ENCODE data around the gene RASGRP1. TPM values are rescaled to one million over a fixed set of nuclear protein-coding genes. Genes with fewer than 3 reads are reported as not detected.

RASGRP1 gene
- total and polyA plus RNA-seq, 2 donors = 0.18 to 0.74 TPM

DNA sequence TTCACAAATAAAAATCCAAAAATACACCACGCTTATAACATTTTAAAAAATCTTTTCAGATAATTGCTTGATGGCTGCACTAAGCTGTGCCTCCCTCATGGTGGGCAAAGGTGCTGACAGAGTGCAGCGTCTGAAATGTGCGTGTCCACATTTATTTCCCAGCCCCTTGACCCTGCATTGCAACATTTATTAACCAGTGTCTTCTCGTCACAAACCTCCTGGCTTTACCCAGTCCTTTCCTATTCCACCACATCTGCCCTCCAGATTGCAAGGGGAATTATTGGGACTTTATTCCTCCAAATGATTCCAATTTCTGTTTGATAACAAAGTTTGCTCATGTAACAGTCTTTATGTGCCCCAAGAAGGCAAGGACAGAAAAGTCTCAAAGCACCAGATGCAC is 5.5 kb downstream of the RASGRP1 start:
- 68% methylated on average over 4 of the region's 4 CpGs for WGBS
- H3K4me3 ChIP-seq (ENCODE audit: low read depth, low read length) = no peak overlapping the region

DNA sequence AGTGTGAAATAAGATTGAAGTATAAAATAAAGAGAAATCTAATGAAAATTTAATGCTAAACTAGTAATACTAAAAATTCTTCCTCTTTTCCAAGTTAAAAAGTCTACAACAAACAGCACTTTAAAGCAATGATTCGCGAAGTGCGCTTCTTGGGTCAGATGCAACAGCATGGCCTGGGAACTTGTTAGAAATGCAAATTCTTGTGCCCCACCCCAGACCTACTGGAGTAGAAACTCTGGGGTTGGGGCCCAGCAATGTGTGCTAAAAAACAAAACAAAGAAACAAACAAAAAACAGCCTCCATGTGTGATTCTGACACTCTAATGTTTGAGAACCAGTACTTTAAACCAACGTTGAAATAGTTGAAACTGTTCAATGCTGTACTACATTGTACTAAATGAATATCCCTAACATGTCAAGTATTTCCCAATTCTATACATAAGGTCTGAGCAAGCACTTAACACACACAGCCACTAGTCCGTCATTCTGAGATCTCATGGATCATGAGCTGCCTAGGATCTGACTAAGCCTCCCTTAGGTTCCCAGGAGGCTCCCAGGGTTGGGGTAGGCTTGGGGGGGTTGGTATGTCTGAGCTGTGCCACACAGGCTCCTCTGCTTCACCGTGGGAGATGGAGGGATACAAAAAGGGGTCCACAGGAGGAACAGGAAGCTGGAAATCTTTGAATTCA is 6.1 kb downstream of the RASGRP1 start:
- Histone ChIP-seq H3K36me3 (ENCODE audit: insufficient read depth) (no peaks in the 10 kb centered on the region), H3K4me1 (ENCODE audit: insufficient read depth) (no peaks in the 10 kb centered on the region), H3K4me3 (ENCODE audit: low read depth, low read length) (no peak overlapping the region), H3K27ac (ENCODE audit: low read depth) (no peak overlapping the region)
- 87% methylated on average over 6 of the region's 6 CpGs for whole genome bisulfite sequencing
- no peak for DNase-seq (ENCODE audit: extremely low spot score)

More for the DNA sequence above, 5.5 kb downstream of the RASGRP1 start:
- H3K4me1 ChIP-seq (ENCODE audit: insufficient read depth) = no peaks in the 10 kb centered on the region
- no peak overlapping the region for H3K27ac ChIP-seq (ENCODE audit: low read depth)
- no peak for DNase-seq (ENCODE audit: extremely low spot score)
- no peaks in the 10 kb centered on the region for H3K36me3 ChIP-seq (ENCODE audit: insufficient read depth)

DNA sequence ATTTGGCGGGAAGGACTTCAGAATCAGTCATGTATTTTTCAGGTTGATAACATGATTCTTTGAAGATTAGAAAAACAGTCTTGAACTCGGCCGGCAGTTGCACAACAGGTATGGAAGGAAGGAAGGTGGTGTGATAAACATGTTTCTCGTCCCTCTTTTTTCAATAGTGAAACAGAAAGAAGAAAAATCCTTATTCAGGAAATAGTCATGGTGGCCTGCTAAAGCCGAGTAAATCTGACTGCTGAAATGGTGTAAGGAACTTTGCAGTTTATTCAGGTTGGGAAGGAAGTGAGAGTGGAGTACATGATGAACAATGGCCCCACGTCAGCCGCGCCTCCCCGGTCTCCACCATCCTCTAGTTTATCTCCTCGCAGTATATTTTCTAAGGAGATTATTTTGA is 6.7 kb downstream of the RASGRP1 start:
- Histone ChIP-seq H3K27ac (ENCODE audit: low read depth) (no peak overlapping the region), H3K4me1 (ENCODE audit: insufficient read depth) (no peaks in the 10 kb centered on the region), H3K36me3 (ENCODE audit: insufficient read depth) (no peaks in the 10 kb centered on the region), H3K4me3 (ENCODE audit: low read depth, low read length) (no peak overlapping the region)
- no peak for DNase-seq (ENCODE audit: extremely low spot score)
- WGBS = 84% methylated on average over 10 of the region's 10 CpGs

DNA sequence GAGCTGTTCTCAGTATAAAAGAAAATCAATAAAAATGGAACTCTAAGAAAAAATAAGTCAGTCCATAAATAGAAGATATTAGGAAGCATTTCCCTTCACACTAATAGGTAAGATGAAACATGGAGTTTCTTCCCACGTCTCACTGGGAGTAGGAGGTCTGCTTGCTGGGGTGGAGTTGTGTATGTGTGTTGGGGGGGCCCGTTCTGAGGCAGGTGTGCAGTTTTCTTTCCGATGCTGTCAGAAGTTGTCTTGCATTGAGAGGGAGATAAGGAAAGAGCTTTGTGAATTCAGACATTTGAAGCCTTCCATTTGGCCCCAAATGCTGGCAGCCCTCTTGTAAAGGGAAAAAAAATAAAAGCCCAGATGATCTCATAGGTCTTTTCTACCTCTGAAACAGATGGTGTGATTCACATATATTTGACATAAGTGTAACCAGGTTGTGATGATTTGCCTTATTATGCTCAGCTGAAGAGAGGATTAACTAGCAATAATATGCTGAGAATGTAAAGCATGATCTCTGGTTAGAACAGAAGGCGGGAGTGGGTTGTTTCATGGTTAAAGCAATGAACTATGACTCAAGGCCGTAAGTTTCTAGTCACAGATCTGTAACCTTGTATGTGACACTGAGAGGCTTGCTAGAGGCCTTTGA is 8.8 kb downstream of the RASGRP1 start:
- peak; percentile 37 for DNase-seq (ENCODE audit: extremely low spot score)
- Histone ChIP-seq H3K27ac (ENCODE audit: low read depth) (no peak overlapping the region), H3K4me1 (ENCODE audit: insufficient read depth) (no peaks in the 10 kb centered on the region), H3K4me3 (ENCODE audit: low read depth, low read length) (no peak overlapping the region), H3K36me3 (ENCODE audit: insufficient read depth) (no peaks in the 10 kb centered on the region)
- 67% methylated on average over 5 of the region's 5 CpGs for WGBS

DNA sequence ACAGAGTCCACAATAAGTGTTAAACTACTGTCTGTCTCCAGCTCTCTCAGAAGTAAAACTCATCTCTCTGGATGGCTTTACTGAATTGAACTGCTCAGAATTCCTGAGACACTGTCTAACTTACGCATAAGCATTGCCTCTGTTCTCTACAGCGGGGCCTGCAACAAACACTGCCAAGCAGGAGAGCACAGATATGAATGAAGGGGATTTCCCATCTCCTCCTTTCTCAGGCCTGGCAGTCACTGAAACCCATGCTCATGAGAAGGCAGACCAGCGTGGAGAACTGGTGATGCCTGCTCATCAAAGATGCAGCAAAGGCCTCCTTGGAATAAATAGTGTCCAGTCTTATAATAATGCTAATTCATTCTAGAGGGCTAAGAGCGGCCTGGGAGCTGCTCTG is 10.3 kb downstream of the RASGRP1 start:
- DNase-seq (ENCODE audit: extremely low spot score) = no peak
- WGBS = 80% methylated on average over 4 of the region's 4 CpGs
- Histone ChIP-seq H3K36me3 (ENCODE audit: insufficient read depth) (no peaks in the 10 kb centered on the region), H3K4me1 (ENCODE audit: insufficient read depth) (no peaks in the 10 kb centered on the region), H3K4me3 (ENCODE audit: low read depth, low read length) (no peak overlapping the region), H3K27ac (ENCODE audit: low read depth) (no peak overlapping the region)

DNA sequence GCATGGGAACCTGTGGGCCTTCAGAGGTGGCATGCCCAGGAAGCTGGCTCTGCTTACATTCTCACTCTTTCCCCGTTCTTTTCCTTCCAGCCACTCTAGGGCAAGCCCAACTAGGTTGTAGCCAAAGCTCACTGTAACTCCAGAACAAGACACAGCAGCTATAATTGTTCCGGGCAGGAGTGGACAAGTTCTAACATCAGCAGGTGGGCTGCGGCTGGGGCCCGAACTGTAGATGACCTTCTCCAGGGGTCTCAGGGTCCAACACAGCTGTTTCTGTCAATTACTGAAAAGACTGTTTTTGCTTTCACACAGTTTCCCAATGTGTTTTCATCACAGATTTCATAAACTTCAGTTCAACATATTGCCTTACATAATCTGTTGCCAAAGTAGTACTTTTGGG is 11.5 kb downstream of the RASGRP1 start:
- Histone ChIP-seq H3K36me3 (ENCODE audit: insufficient read depth) (no peaks in the 10 kb centered on the region), H3K27ac (ENCODE audit: low read depth) (no peak overlapping the region), H3K4me3 (ENCODE audit: low read depth, low read length) (no peak overlapping the region), H3K4me1 (ENCODE audit: insufficient read depth) (no peaks in the 10 kb centered on the region)
- no peak for DNase-seq (ENCODE audit: extremely low spot score)
- WGBS = 78% methylated on average over 4 of the region's 4 CpGs

DNA sequence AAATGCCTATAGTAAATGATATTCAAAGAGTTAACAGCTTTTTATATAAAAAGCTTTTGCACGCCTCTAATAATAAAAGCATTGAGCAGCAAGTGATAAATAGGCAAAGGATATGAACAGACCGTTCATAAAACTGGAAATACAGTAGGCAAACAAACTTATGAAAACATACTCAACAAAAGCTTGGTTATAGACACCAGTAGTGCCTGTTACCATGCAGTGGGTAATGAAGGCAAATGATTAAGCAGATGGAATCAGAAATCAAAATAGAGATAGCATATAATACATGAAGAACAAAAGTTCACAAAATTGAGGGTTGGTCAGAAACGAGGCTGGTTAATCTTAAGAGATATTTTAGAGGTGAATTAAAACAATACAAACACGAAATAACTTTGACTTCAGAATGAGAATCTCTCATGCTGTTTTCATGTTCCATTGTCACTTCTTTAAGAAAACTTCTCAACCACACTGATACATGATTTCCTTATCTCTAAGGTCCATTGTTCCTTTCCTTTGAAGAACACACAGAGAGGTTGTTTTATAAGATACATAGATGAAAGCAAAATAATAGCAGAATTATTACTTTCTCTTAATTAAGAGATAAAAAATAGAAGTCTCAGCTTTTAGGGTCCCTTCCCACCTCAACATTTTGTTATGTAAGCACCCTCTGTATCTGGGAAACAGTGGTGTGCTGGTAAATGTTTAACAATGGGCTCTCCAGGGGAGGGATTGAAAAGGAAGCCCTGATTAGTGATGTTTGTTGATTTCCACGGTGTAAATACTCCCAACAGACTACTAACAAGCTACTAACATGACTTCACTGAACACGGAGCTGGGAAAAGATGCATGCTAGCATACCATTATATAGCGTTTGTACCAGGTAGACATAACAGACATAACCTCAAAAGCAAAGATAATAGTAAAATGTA is 12.6 kb downstream of the RASGRP1 start:
- Histone ChIP-seq H3K4me3 (ENCODE audit: low read depth, low read length) (no peak overlapping the region), H3K4me1 (ENCODE audit: insufficient read depth) (no peaks in the 10 kb centered on the region), H3K36me3 (ENCODE audit: insufficient read depth) (no peaks in the 10 kb centered on the region), H3K27ac (ENCODE audit: low read depth) (no peak overlapping the region)
- 52% methylated on average over 7 of the region's 7 CpGs for WGBS
- no peak for DNase-seq (ENCODE audit: extremely low spot score)

DNA sequence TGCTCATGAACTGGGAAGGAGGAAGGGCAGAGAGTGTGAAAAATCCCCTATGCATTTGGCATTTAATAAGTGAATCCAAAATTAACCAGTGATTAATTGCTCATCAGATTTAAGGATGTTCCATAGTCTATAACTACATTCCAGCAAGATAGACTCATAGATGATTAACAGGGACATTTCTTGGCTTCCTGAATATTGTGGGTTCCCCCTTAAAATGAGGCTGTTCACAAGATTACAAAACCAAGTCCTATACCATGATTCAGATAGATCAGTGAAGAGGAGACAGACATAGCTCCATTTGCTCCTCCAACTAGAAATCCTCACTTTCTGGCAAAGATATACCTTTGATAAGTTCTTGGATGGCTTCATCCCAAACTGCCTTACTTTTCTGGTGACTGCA is 15.4 kb downstream of the RASGRP1 start:
- H3K4me1 ChIP-seq (ENCODE audit: insufficient read depth) = no peaks in the 10 kb centered on the region
- DNase-seq (ENCODE audit: extremely low spot score) = no peak
- no peaks in the 10 kb centered on the region for H3K36me3 ChIP-seq (ENCODE audit: insufficient read depth)
- no peak overlapping the region for H3K27ac ChIP-seq (ENCODE audit: low read depth)
- H3K4me3 ChIP-seq (ENCODE audit: low read depth, low read length) = no peak overlapping the region

DNA sequence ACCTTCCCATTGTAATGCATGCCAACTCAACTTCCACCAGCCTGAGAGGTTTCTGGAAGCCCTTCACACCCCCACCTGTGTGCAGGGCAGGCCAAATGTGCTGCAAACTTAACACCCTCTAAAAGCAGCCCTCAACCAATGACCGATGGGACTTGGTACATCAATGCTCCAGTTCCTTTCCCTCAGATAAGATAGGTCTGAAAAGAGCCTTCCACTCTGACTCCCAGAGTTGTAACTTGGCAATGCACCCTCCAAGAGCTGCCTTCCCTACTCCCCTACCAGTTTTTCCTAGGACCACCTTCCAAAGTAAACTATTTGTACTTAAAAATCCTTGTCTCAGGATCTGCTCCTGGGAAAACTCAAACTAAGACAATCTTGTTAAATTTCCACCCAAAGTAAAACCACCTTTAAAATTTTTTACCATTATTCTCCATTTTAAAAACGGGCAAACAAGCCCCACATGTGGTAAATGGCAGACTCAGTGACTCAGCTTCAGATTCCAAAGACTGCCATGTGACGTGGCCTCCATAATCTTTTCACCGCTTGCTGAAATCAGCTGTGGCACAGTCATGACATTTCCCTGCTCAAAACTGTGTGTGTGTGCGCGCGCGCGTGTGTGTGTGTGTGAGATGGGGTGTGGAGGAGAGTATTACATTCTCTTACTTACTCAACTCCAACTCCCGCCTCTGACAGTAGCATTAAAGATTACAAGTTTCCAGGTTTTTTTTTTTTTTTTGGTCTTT is 17.2 kb downstream of the RASGRP1 start:
- 84% methylated on average over 10 of the region's 10 CpGs for WGBS
- no peaks in the 10 kb centered on the region for H3K4me1 ChIP-seq (ENCODE audit: insufficient read depth)
- no peaks in the 10 kb centered on the region for H3K36me3 ChIP-seq (ENCODE audit: insufficient read depth)
- H3K27ac ChIP-seq (ENCODE audit: low read depth) = no peak overlapping the region
- H3K4me3 ChIP-seq (ENCODE audit: low read depth, low read length) = no peak overlapping the region
- DNase-seq (ENCODE audit: extremely low spot score) = no peak

DNA sequence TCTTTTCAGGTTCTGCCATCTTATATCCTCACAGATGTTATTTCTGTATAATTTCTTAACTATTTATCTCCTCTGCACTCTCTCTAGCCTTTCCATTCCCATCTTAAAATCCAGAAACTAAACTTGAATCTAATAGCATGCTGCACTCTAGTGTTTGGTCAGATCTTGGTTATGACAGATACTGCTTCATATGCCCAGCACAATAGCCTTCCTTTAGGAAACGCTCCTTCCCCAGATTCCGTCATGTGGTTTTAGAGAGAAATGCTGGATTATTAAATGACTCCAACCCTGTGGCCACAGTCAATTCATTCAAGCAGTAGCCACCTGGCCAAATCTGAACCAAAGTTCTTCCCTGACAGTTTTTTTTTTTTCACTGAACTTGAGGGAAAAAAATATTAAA is 19.4 kb downstream of the RASGRP1 start:
- H3K4me1 ChIP-seq (ENCODE audit: insufficient read depth) = no peaks in the 10 kb centered on the region
- DNase-seq (ENCODE audit: extremely low spot score) = no peak
- no peak overlapping the region for H3K4me3 ChIP-seq (ENCODE audit: low read depth, low read length)
- no peak overlapping the region for H3K27ac ChIP-seq (ENCODE audit: low read depth)
- H3K36me3 ChIP-seq (ENCODE audit: insufficient read depth) = no peaks in the 10 kb centered on the region
- WGBS = 76% methylated on average over 2 of the region's 2 CpGs

DNA sequence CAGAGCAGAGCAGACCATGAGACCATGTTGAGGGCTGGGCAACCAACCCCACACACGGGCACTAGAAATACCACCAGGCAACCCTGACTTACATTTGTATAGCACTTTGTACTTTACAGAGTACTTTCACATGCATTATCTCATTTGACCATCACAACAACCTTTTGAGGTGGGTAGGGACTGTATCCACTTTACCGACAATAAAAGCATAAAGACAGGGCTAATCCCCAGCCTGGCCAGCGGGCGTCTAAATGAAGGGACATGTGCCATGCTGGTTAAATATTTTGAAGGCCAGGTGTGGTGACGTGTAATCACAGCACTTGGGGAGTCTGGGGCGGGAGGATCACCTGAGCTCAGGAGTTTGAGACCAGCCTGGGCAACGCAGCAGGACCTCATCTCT is 23.6 kb downstream of the RASGRP1 start:
- no peak for DNase-seq (ENCODE audit: extremely low spot score)
- WGBS = 69% methylated on average over 7 of the region's 7 CpGs
- H3K4me1 ChIP-seq (ENCODE audit: insufficient read depth) = no peaks in the 10 kb centered on the region

DNA sequence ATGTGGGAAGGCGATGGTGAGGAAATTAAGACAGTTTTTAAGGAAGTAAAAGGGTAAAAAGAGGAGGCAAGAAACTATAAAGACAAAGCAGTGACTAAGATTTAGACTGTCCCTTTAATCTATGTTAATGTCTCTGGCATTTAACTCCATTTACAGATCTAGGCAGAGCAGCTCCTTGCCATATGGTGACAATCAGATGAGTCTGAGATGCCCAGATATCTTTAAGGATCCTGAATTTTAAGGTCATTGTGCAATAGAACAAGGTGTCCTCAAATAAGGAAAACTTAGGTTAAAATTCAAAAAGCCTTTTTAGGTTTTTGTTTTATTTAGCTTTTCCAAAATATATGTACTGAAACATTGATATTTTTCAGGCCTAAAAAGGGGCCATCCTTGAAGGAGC is 24.1 kb downstream of the RASGRP1 start:
- no peaks in the 10 kb centered on the region for H3K36me3 ChIP-seq (ENCODE audit: insufficient read depth)
- 95% methylated on average over 1 of the region's 1 CpG for WGBS
- H3K4me3 ChIP-seq (ENCODE audit: low read depth, low read length) = no peak overlapping the region
- H3K27ac ChIP-seq (ENCODE audit: low read depth) = no peak overlapping the region
- DNase-seq (ENCODE audit: extremely low spot score) = no peak
- no peaks in the 10 kb centered on the region for H3K4me1 ChIP-seq (ENCODE audit: insufficient read depth)

More for the DNA sequence above, 23.6 kb downstream of the RASGRP1 start:
- no peak overlapping the region for H3K27ac ChIP-seq (ENCODE audit: low read depth)
- H3K4me3 ChIP-seq (ENCODE audit: low read depth, low read length) = no peak overlapping the region
- no peaks in the 10 kb centered on the region for H3K36me3 ChIP-seq (ENCODE audit: insufficient read depth)

DNA sequence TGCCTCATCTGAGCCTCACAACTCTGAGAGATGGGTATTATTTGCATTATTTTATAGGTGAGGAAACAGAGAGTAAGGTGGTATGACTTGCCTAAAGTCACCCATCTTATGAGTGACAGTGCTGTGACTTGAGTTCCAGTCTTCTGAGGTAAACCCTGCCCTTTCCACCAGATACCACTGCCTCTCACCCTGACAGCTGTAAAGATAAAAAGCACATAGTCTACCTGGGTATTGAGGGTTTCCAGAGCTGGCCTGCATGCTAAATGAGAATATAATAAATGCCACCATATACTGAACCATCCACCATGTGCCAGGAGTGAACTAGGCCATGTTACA is 25.6 kb downstream of the RASGRP1 start:
- no peak overlapping the region for H3K27ac ChIP-seq (ENCODE audit: low read depth)
- no peak for DNase-seq (ENCODE audit: extremely low spot score)

More for the DNA sequence above, 25.6 kb downstream of the RASGRP1 start:
- H3K36me3 ChIP-seq (ENCODE audit: insufficient read depth) = no peaks in the 10 kb centered on the region
- H3K4me1 ChIP-seq (ENCODE audit: insufficient read depth) = no peaks in the 10 kb centered on the region
- H3K4me3 ChIP-seq (ENCODE audit: low read depth, low read length) = no peak overlapping the region

Data from urinary bladder (tissue), 4 donors.